ENCODE results near the gene TRAF2.

Gene TRAF2

DNA sequence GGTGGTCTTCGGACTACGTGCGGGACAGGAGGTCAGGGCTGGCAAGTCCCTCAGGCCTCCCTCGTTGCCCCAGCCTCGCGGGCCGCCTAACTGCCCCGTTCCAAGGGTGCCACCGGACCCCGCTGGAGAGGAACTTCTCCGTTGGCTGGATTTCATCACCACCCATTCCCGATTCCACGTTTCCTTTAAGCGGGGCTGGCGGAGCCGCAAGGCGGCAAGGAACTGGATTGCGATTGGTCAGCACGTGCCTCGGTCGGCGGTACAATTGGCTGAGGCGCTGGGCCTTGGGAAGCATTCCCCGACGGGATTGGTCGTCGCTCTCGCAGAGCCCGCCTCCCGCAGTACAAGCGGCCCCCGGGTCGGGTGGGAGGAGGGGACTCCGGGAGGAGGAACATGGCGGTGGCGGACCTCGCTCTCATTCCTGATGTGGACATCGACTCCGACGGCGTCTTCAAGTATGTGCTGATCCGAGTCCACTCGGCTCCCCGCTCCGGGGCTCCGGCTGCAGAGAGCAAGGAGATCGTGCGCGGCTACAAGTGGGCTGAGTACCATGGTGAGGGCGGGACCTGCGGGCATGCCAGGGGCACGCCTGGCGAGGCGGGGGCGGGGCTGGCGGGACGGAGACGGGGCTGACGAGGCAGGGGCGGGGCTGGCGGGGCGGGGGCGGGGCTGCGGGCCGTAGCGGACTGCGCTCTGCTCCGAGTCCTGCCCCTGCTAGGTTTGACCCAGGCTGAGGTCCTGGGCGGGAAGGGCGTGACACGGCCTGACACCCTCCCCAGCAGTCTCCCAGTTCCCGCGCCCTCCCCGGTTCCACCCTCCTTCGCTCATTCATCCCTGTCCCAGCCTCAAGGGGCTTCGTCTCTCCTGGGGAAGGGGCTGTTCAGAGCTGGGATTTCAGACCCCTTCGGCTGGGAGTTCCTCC is 37.0 kb upstream of the TRAF2 start, which contains the start of gene PHPT1:
Gene PHPT1 (plus strand): TSS at position 372 of the 922 bp plus-strand sequence. CDS start 22 bp downstream, at position 394.
- H3K9me3 ChIP-seq (ENCODE audit: control insufficient read depth in 1 of 2, low read length in 2 of 2): no peaks in the 10 kb centered on the region
- peaks cover 6 to 40% of the 10 kb centered on the region in 2 donors for H3K4me1 ChIP-seq (ENCODE audit: control insufficient read depth in 1 of 2, insufficient read depth in 2 of 2, low read length in 2 of 2)
- peak within 1 kb of the TSS; percentile 60 for H3K27ac ChIP-seq (ENCODE audit: low read length)
- H3K27me3 ChIP-seq (ENCODE audit: low read depth, low read length): no peaks in the 10 kb centered on the region
- H3K4me3 ChIP-seq (ENCODE audit: low read depth in 1 of 2, low read length in 2 of 2): peak within 1 kb of the TSS; percentile 85 to 86
- H3K36me3 ChIP-seq (ENCODE audit: control insufficient read depth in 1 of 2, insufficient read depth in 2 of 2, low read length in 2 of 2): peaks cover 0 to 9% of the 10 kb centered on the region in 2 donors

DNA sequence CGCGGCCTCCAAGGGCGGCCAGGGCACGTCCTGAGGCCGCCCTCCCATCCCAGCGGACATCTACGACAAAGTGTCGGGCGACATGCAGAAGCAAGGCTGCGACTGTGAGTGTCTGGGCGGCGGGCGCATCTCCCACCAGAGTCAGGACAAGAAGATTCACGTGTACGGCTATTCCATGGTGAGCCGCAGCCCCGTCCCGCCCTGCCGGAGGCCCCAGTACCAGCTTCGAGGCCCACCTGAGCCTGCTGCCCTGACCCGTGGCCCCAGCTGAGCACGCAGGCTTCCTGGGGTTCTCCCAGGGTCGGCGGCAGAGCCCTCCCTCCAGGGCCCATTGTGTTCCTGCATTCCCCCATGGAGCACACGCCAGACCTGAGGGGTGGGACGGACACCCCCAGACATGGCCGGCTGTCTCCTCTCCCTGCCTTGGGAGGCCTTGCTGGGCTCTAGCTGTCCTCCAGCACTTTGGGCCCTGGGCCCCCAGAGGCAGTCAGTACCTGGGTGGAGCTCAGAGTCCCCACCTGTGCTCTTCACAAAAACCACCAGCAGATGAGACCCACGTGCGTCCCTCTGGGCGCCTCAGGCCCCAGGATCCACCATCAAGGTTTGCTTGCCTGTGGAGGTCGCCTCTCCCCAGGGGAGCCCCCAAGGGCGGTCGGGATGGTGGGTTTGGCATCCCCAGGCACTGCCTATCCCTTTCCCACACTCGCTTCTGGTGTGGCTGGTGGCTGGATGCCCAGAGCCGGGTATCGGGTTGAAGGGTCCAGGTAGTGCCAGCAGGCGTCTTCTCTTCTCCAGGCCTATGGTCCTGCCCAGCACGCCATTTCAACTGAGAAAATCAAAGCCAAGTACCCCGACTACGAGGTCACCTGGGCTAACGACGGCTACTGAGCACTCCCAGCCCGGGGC is 36.1 kb upstream of the TRAF2 start:
- Histone ChIP-seq H3K36me3 (ENCODE audit: control insufficient read depth in 1 of 2, insufficient read depth in 2 of 2, low read length in 2 of 2) (peaks cover 0 to 9% of the 10 kb centered on the region in 2 donors), H3K27ac (ENCODE audit: low read length) (peak overlapping the region; percentile 45), H3K9me3 (ENCODE audit: control insufficient read depth in 1 of 2, low read length in 2 of 2) (no peaks in the 10 kb centered on the region), H3K4me1 (ENCODE audit: control insufficient read depth in 1 of 2, insufficient read depth in 2 of 2, low read length in 2 of 2) (peaks cover 6 to 39% of the 10 kb centered on the region in 2 donors), H3K4me3 (ENCODE audit: low read depth in 1 of 2, low read length in 2 of 2) (peak overlapping the region; percentile 68 to 85), H3K27me3 (ENCODE audit: low read depth, low read length) (no peaks in the 10 kb centered on the region)

DNA sequence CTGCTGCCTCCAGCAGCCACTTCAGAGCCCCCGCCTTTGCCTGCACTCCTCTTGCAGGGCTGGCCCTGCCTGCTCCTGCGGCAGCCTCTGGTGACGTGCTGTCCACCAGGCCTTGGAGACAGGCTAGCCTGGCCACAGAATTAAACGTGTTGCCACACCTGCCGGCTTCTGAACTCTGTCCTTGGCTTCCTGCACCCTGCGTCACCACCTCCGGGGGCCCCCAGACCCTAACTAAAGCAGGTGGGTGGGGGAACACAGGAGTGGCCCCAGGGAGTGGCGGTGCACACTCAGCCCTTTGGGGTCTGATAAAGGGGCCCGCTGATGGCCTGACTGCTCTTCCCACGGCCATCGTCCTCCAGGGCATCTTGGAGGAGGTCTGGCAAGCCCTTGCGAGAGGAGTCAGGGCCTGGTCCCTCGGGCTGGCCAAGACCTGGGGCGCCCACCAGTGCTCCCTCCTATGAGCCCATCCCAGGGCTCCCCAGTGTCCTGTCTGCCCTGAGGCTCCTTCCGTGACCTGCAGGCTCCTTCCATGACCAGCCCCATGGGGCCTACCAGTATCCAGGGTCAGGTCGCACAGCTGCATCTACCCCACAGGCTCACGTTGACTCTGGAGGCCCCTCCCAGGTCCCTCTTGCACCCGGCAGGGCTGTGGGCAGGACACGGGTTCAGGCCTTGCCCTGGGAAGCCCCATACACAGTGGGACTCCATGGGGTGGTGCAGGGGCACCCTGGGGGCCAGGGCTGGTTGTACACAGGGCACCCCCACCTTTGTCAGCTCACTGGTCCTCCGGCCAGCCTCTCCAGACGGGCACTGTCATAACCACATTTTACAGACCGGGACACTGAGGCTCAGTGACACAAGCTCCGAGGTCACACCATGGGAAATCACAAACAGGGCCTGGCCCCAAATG is 35.2 kb upstream of the TRAF2 start:
- H3K36me3 ChIP-seq (ENCODE audit: control insufficient read depth in 1 of 2, insufficient read depth in 2 of 2, low read length in 2 of 2): peaks cover 0 to 9% of the 10 kb centered on the region in 2 donors
- no peak overlapping the region for H3K27ac ChIP-seq (ENCODE audit: low read length)
- peaks cover 6 to 39% of the 10 kb centered on the region in 2 donors for H3K4me1 ChIP-seq (ENCODE audit: control insufficient read depth in 1 of 2, insufficient read depth in 2 of 2, low read length in 2 of 2)
- H3K9me3 ChIP-seq (ENCODE audit: control insufficient read depth in 1 of 2, low read length in 2 of 2): no peaks in the 10 kb centered on the region
- H3K27me3 ChIP-seq (ENCODE audit: low read depth, low read length): no peaks in the 10 kb centered on the region
- peak overlapping the region in 1 of 2 donors; percentile 85 for H3K4me3 ChIP-seq (ENCODE audit: low read depth in 1 of 2, low read length in 2 of 2)

DNA sequence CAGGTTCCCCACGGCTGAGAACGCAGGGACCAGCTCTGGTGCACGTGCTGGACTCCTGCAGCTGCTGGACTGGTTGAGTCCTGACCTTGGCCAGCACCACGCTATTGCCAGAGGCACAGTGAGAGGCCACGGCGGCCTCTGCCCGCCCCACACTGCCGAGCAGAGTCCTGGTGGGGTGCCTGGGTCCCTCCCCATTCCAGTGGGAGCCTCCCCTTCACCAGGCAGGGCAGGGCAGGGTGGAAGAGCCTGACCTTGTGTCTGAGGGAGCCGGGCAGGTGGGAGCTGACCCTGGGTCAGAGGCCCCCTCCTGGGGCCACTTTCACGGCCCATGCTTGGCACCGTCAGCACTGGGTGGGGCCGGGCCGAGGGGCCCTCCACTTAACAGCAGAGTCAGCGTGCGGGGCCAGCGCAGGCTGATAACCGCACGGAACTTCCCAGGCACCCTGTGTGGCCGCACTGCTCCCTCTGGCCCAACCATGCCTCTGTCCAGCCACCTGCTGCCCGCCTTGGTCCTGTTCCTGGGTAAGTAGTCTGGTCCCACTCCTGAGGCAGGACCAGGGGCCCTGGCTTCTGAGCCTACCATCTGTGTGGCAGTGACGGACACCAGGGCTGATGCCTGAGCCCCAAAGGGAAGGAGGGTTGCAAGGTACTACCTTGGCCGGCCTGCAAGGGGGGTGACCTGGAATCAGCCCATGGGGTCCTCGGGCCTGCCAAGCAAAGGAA is 34.2 kb upstream of the TRAF2 start, which contains the start of gene MAMDC4:
Gene MAMDC4 (plus strand): TSS at position 406 of the 723 bp plus-strand sequence. CDS start 71 bp downstream, at position 477.
- H3K27me3 ChIP-seq (ENCODE audit: low read depth, low read length): no peaks in the 10 kb centered on the region
- H3K36me3 ChIP-seq (ENCODE audit: control insufficient read depth in 1 of 2, insufficient read depth in 2 of 2, low read length in 2 of 2): peaks cover 0 to 9% of the 10 kb centered on the region in 2 donors
- H3K4me3 ChIP-seq (ENCODE audit: low read depth in 1 of 2, low read length in 2 of 2): no peak within 1 kb of the TSS
- no peak within 1 kb of the TSS for H3K27ac ChIP-seq (ENCODE audit: low read length)
- peaks cover 6 to 31% of the 10 kb centered on the region in 2 donors for H3K4me1 ChIP-seq (ENCODE audit: control insufficient read depth in 1 of 2, insufficient read depth in 2 of 2, low read length in 2 of 2)
- no peaks in the 10 kb centered on the region for H3K9me3 ChIP-seq (ENCODE audit: control insufficient read depth in 1 of 2, low read length in 2 of 2)

DNA sequence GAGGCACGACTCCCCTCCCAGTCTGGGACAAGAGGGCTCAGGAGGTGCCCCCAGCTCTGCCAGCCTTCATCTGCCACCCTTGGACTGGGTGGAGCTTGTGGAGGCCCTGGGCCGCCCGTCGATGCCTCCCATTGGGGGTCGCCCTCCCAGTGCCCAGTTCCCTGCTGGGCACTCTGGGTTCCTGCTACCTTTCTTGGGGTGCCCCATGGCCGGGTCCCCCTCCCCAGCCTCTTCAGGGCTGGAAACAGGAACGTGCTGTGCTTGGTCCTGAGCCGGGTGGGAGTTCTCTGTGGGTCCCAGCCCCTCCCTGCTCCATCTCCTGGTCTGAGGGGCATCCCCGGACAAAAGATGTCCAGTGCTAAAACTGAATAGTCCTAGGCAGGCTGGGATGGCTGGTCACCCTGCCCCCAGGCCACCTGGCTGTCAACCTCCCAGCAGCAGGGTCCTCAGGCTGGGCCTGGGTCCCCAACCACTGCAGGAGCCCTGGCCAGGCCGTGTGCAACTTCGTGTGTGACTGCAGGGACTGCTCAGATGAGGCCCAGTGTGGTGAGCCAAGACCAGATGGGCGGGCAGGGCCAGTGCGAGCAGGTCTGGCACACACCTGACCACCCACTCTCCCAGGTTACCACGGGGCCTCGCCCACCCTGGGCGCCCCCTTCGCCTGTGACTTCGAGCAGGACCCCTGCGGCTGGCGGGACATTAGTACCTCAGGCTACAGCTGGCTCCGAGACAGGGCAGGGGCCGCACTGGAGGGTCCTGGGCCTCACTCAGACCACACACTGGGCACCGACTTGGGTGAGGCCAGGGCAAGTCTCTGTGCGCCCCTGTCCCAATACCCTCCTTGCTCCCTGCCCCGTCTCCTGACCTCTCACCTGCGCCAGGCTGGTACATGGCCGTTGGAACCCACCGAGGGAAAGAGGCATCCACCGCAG is 33.4 kb upstream of the TRAF2 start:
- no peaks in the 10 kb centered on the region for H3K9me3 ChIP-seq (ENCODE audit: control insufficient read depth in 1 of 2, low read length in 2 of 2)
- H3K36me3 ChIP-seq (ENCODE audit: control insufficient read depth in 1 of 2, insufficient read depth in 2 of 2, low read length in 2 of 2): peaks cover 0 to 9% of the 10 kb centered on the region in 2 donors
- no peaks in the 10 kb centered on the region for H3K27me3 ChIP-seq (ENCODE audit: low read depth, low read length)
- H3K27ac ChIP-seq (ENCODE audit: low read length): no peak overlapping the region
- peaks cover 6 to 23% of the 10 kb centered on the region in 2 donors for H3K4me1 ChIP-seq (ENCODE audit: control insufficient read depth in 1 of 2, insufficient read depth in 2 of 2, low read length in 2 of 2)
- H3K4me3 ChIP-seq (ENCODE audit: low read depth in 1 of 2, low read length in 2 of 2): no peak overlapping the region

DNA sequence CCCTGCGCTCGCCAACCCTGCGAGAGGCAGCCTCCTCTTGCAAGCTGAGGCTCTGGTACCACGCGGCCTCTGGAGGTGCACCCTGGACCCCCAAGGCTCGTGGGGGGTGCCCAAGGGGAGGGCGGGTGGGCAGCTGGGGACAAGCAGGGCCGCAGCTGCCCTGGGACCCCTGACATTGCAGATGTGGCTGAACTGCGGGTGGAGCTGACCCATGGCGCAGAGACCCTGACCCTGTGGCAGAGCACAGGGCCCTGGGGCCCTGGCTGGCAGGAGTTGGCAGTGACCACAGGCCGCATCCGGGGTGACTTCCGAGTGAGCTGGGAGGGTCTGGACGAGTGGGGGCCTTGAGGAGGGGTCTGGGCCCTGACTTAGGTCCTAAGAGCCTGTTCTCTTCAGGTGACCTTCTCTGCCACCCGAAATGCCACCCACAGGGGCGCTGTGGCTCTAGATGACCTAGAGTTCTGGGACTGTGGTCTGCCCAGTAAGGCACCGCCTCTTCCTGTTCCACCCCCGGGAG is 32.7 kb upstream of the TRAF2 start:
- Histone ChIP-seq H3K27ac (ENCODE audit: low read length) (no peak overlapping the region), H3K4me1 (ENCODE audit: control insufficient read depth in 1 of 2, insufficient read depth in 2 of 2, low read length in 2 of 2) (peaks cover 6 to 17% of the 10 kb centered on the region in 2 donors), H3K27me3 (ENCODE audit: low read depth, low read length) (no peaks in the 10 kb centered on the region), H3K9me3 (ENCODE audit: control insufficient read depth in 1 of 2, low read length in 2 of 2) (no peaks in the 10 kb centered on the region), H3K4me3 (ENCODE audit: low read depth in 1 of 2, low read length in 2 of 2) (no peak overlapping the region), H3K36me3 (ENCODE audit: control insufficient read depth in 1 of 2, insufficient read depth in 2 of 2, low read length in 2 of 2) (peaks cover 0 to 9% of the 10 kb centered on the region in 2 donors)

DNA sequence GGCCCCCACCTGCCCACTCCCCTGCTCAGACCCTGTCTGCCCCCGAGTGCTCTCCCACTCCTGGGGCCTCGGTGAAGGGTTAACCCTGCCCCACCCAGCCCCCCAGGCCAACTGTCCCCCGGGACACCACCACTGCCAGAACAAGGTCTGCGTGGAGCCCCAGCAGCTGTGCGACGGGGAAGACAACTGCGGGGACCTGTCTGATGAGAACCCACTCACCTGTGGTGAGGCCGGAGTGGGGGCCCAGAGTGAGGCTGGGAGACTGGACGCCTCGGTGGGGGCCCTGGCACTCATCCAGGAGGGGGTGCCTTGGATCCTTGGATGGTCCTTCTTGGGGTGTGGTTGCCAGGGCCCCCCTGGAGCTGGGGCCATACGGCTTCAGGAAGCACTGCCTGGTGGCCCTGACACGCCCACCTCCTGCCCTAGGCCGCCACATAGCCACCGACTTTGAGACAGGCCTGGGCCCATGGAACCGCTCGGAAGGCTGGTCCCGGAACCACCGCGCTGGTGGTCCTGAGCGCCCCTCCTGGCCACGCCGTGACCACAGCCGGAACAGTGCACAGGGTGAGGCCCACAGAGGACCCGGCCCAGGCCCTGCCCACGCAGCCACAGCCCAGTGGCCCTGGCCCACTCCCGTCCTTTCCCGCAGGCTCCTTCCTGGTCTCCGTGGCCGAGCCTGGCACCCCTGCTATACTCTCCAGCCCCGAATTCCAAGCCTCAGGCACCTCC is 32.0 kb upstream of the TRAF2 start:
- peaks cover 6 to 22% of the 10 kb centered on the region in 2 donors for H3K4me1 ChIP-seq (ENCODE audit: control insufficient read depth in 1 of 2, insufficient read depth in 2 of 2, low read length in 2 of 2)
- no peaks in the 10 kb centered on the region for H3K27me3 ChIP-seq (ENCODE audit: low read depth, low read length)
- no peaks in the 10 kb centered on the region for H3K9me3 ChIP-seq (ENCODE audit: control insufficient read depth in 1 of 2, low read length in 2 of 2)
- no peak overlapping the region for H3K4me3 ChIP-seq (ENCODE audit: low read depth in 1 of 2, low read length in 2 of 2)
- H3K36me3 ChIP-seq (ENCODE audit: control insufficient read depth in 1 of 2, insufficient read depth in 2 of 2, low read length in 2 of 2): peaks cover 0 to 9% of the 10 kb centered on the region in 2 donors
- no peak overlapping the region for H3K27ac ChIP-seq (ENCODE audit: low read length)

DNA sequence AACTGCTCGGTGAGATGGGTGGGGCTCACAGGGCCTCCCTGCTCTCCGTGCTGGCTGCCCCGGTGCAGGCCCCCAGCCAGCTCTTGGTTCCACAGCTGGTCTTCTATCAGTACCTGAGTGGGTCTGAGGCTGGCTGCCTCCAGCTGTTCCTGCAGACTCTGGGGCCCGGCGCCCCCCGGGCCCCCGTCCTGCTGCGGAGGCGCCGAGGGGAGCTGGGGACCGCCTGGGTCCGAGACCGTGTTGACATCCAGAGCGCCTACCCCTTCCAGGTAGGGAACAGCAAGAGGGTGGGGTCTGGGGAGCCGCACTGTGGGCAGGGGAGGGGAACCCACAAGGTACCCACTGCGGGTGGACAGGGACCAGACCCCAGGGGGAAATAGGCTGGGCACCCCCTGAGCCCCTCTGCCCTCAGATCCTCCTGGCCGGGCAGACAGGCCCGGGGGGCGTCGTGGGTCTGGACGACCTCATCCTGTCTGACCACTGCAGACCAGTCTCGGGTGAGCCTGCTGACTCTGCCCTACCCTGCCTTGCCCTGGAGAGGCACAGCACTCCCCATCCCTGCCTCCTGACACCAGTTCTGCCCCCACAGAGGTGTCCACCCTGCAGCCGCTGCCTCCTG is 31.4 kb upstream of the TRAF2 start:
- H3K4me1 ChIP-seq (ENCODE audit: control insufficient read depth in 1 of 2, insufficient read depth in 2 of 2, low read length in 2 of 2): peaks cover 6 to 21% of the 10 kb centered on the region in 2 donors
- H3K9me3 ChIP-seq (ENCODE audit: control insufficient read depth in 1 of 2, low read length in 2 of 2): no peaks in the 10 kb centered on the region
- H3K27ac ChIP-seq (ENCODE audit: low read length): no peak overlapping the region
- no peaks in the 10 kb centered on the region for H3K27me3 ChIP-seq (ENCODE audit: low read depth, low read length)
- H3K4me3 ChIP-seq (ENCODE audit: low read depth in 1 of 2, low read length in 2 of 2): no peak overlapping the region
- H3K36me3 ChIP-seq (ENCODE audit: control insufficient read depth in 1 of 2, insufficient read depth in 2 of 2, low read length in 2 of 2): peaks cover 0 to 9% of the 10 kb centered on the region in 2 donors

Data from muscle layer of duodenum (tissue), 2 donors.